ENCODE data around the gene KCND2.
"Not testable (repeated sequence)": the region's sequence is repeated elsewhere in the genome, so short reads cannot be mapped to it uniquely, and the experiment has no call there.

KCND2 gene

GRCh38 chr7:120272701-120273475, at the start of gene KCND2:
Gene KCND2 (plus strand): TSS chr7:120273175.
- DNase-seq (ENCODE audit: low read depth in 3 of 3, low spot score in 1 of 3), result no peak

GRCh38 chr7:120226188-120226587, 46.8 kb upstream of the KCND2 start:
- no peak for DNase-seq (ENCODE audit: low read depth in 3 of 3, low spot score in 1 of 3)

- DNase-seq (ENCODE audit: low read depth in 3 of 3, low spot score in 1 of 3), result no peak
These were observed 45.7 kb upstream of the KCND2 start for GRCh38 chr7:120227255-120227654.

GRCh38 chr7:120229084-120229483, 43.9 kb upstream of the KCND2 start:
- DNase-seq (ENCODE audit: low read depth in 3 of 3, low spot score in 1 of 3), result no peak

- DNase-seq (ENCODE audit: low read depth in 3 of 3, low spot score in 1 of 3), result no peak
These were observed 39.6 kb upstream of the KCND2 start for GRCh38 chr7:120233338-120233737.

GRCh38 chr7:120240350-120240749, 32.6 kb upstream of the KCND2 start:
- DNase-seq (ENCODE audit: low read depth in 3 of 3, low spot score in 1 of 3), result not testable (repeated sequence)

- DNase-seq (ENCODE audit: low read depth in 3 of 3, low spot score in 1 of 3), result no peak
These were observed 31.0 kb upstream of the KCND2 start for GRCh38 chr7:120241973-120242372.

- no peak for DNase-seq (ENCODE audit: low read depth in 3 of 3, low spot score in 1 of 3)
These were observed 18.1 kb upstream of the KCND2 start for GRCh38 chr7:120254845-120255244.

- no peak for DNase-seq (ENCODE audit: low read depth in 3 of 3, low spot score in 1 of 3)
These were observed 16.5 kb upstream of the KCND2 start for GRCh38 chr7:120256344-120257070.

- no peak for DNase-seq (ENCODE audit: low read depth in 3 of 3, low spot score in 1 of 3)
These were observed 13.6 kb upstream of the KCND2 start for GRCh38 chr7:120259386-120259785.

GRCh38 chr7:120260111-120260510, 12.9 kb upstream of the KCND2 start:
- DNase-seq (ENCODE audit: low read depth in 3 of 3, low spot score in 1 of 3), result no peak

GRCh38 chr7:120272261-120272660, 714 bp upstream of the KCND2 start:
- no peak for DNase-seq (ENCODE audit: low read depth in 3 of 3, low spot score in 1 of 3)

- DNase-seq (ENCODE audit: low read depth in 3 of 3, low spot score in 1 of 3), result no peak
These were observed 551 bp downstream of the KCND2 start for GRCh38 chr7:120273476-120273975.

- DNase-seq (ENCODE audit: low read depth in 3 of 3, low spot score in 1 of 3), result no peak
These were observed 1.5 kb downstream of the KCND2 start for GRCh38 chr7:120274482-120274881.

GRCh38 chr7:120274899-120275298, 1.9 kb downstream of the KCND2 start:
- no peak for DNase-seq (ENCODE audit: low read depth in 3 of 3, low spot score in 1 of 3)

GRCh38 chr7:120276720-120277119, 3.7 kb downstream of the KCND2 start:
- DNase-seq (ENCODE audit: low read depth in 3 of 3, low spot score in 1 of 3), result no peak

- no peak for DNase-seq (ENCODE audit: low read depth in 3 of 3, low spot score in 1 of 3)
These were observed 5.8 kb downstream of the KCND2 start for GRCh38 chr7:120278773-120279172.

- DNase-seq (ENCODE audit: low read depth in 3 of 3, low spot score in 1 of 3), result no peak
These were observed 7.8 kb downstream of the KCND2 start for GRCh38 chr7:120280743-120281142.

- DNase-seq (ENCODE audit: low read depth in 3 of 3, low spot score in 1 of 3), result no peak
These were observed 20.1 kb downstream of the KCND2 start for GRCh38 chr7:120293027-120293426.

GRCh38 chr7:120302190-120302589, 29.2 kb downstream of the KCND2 start:
- DNase-seq (ENCODE audit: low read depth in 3 of 3, low spot score in 1 of 3), result no peak

GRCh38 chr7:120303105-120303504, 30.1 kb downstream of the KCND2 start:
- DNase-seq (ENCODE audit: low read depth in 3 of 3, low spot score in 1 of 3), result no peak

- no peak for DNase-seq (ENCODE audit: low read depth in 3 of 3, low spot score in 1 of 3)
These were observed 31.7 kb downstream of the KCND2 start for GRCh38 chr7:120304674-120305073.
